Measurements from ENCODE around the gene CC2D1A.

Gene CC2D1A

GRCh38 chr19:13932911-13933393 lies 27.0 kb downstream of the CC2D1A start:
- peak; percentile 22 for ATAC-seq
- H3K4me1 Mint-ChIP-seq: peaks cover 17% of the 10 kb centered on the region
- peaks cover 6% of the 10 kb centered on the region for H3K36me3 Mint-ChIP-seq
- H3K27ac Mint-ChIP-seq: no peak overlapping the region
- H3K27me3 Mint-ChIP-seq: peaks cover 49% of the 10 kb centered on the region
- H3K4me3 Mint-ChIP-seq: no peak overlapping the region
- H3K9me3 Mint-ChIP-seq: no peaks in the 10 kb centered on the region

- Mint-ChIP-seq H3K9me3 (no peaks in the 10 kb centered on the region), H3K4me3 (no peak overlapping the region), H3K36me3 (no peaks in the 10 kb centered on the region), H3K27me3 (peaks cover 50% of the 10 kb centered on the region), H3K4me1 (peaks cover 17% of the 10 kb centered on the region), H3K27ac (no peak overlapping the region)
- ATAC-seq: no peak
These were observed 28.7 kb downstream of the CC2D1A start for GRCh38 chr19:13934785-13935109.

GRCh38 chr19:13935765-13936510 lies 29.9 kb downstream of the CC2D1A start:
- Mint-ChIP-seq H3K4me1 (peaks cover 17% of the 10 kb centered on the region), H3K36me3 (no peaks in the 10 kb centered on the region)

GRCh38 chr19:13937479-13938300 lies 31.7 kb downstream of the CC2D1A start:
- no peaks in the 10 kb centered on the region for H3K36me3 Mint-ChIP-seq
- no peak overlapping the region for H3K27ac Mint-ChIP-seq
- peaks cover 17% of the 10 kb centered on the region for H3K4me1 Mint-ChIP-seq
- peaks cover 50% of the 10 kb centered on the region for H3K27me3 Mint-ChIP-seq
- H3K4me3 Mint-ChIP-seq: no peak overlapping the region
- H3K9me3 Mint-ChIP-seq: no peaks in the 10 kb centered on the region
- no peak for ATAC-seq

More at GRCh38 chr19:13935765-13936510, 29.9 kb downstream of the CC2D1A start:
- no peak overlapping the region for H3K4me3 Mint-ChIP-seq
- ATAC-seq: no peak
- H3K27ac Mint-ChIP-seq: no peak overlapping the region
- peaks cover 50% of the 10 kb centered on the region for H3K27me3 Mint-ChIP-seq
- no peaks in the 10 kb centered on the region for H3K9me3 Mint-ChIP-seq

- H3K4me3 Mint-ChIP-seq: no peak within 1 kb of the TSS
- no peaks in the 10 kb centered on the region for H3K9me3 Mint-ChIP-seq
- peaks cover 44% of the 10 kb centered on the region for H3K27me3 Mint-ChIP-seq
- H3K27ac Mint-ChIP-seq: no peak within 1 kb of the TSS
- ATAC-seq: no peak
- peaks cover 16% of the 10 kb centered on the region for H3K4me1 Mint-ChIP-seq
- H3K36me3 Mint-ChIP-seq: no peaks in the 10 kb centered on the region
These were observed 32.5 kb downstream of the CC2D1A start, which contains the start of gene PODNL1 for GRCh38 chr19:13938301-13939064. Gene PODNL1 (minus strand): TSS chr19:13938417. CDS start chr19:13938181, 236 bp downstream.

- H3K9me3 Mint-ChIP-seq: no peaks in the 10 kb centered on the region
- no peak overlapping the region for H3K4me3 Mint-ChIP-seq
- no peaks in the 10 kb centered on the region for H3K36me3 Mint-ChIP-seq
- no peak overlapping the region for H3K27ac Mint-ChIP-seq
- ATAC-seq: no peak
- H3K27me3 Mint-ChIP-seq: peaks cover 9% of the 10 kb centered on the region
- no peaks in the 10 kb centered on the region for H3K4me1 Mint-ChIP-seq
These were observed 36.2 kb downstream of the CC2D1A start for GRCh38 chr19:13942023-13942684.

- no peak overlapping the region for H3K27ac Mint-ChIP-seq
These were observed 40.4 kb downstream of the CC2D1A start for GRCh38 chr19:13946414-13946813.

GRCh38 chr19:13951043-13951442 lies 45.0 kb downstream of the CC2D1A start:
- Mint-ChIP-seq H3K4me3 (no peak overlapping the region), H3K27me3 (no peaks in the 10 kb centered on the region), H3K27ac (no peak overlapping the region), H3K9me3 (no peaks in the 10 kb centered on the region), H3K36me3 (no peaks in the 10 kb centered on the region), H3K4me1 (peaks cover 23% of the 10 kb centered on the region)
- no peak for ATAC-seq

More at GRCh38 chr19:13946414-13946813, 40.4 kb downstream of the CC2D1A start:
- H3K36me3 Mint-ChIP-seq: no peaks in the 10 kb centered on the region
- peaks cover under 1% of the 10 kb centered on the region for H3K4me1 Mint-ChIP-seq
- no peaks in the 10 kb centered on the region for H3K9me3 Mint-ChIP-seq
- no peak for ATAC-seq
- H3K4me3 Mint-ChIP-seq: no peak overlapping the region
- no peaks in the 10 kb centered on the region for H3K27me3 Mint-ChIP-seq

GRCh38 chr19:13951799-13952153 lies 45.8 kb downstream of the CC2D1A start:
- H3K9me3 Mint-ChIP-seq: no peaks in the 10 kb centered on the region
- ATAC-seq: peak; percentile 1
- peak overlapping the region; percentile 99 for H3K4me3 Mint-ChIP-seq
- peaks cover 6% of the 10 kb centered on the region for H3K36me3 Mint-ChIP-seq
- H3K27ac Mint-ChIP-seq: peak overlapping the region; percentile 95
- H3K27me3 Mint-ChIP-seq: no peaks in the 10 kb centered on the region
- peaks cover 23% of the 10 kb centered on the region for H3K4me1 Mint-ChIP-seq

GRCh38 chr19:13952154-13952930 lies 46.3 kb downstream of the CC2D1A start, which contains the start of gene DCAF15:
Gene DCAF15 (plus strand): TSS chr19:13952509. CDS start chr19:13952513, 4 bp downstream.
- ATAC-seq: peak; percentile 99
- Mint-ChIP-seq H3K27ac (peak within 1 kb of the TSS; percentile 95), H3K4me1 (peaks cover 23% of the 10 kb centered on the region), H3K36me3 (peaks cover 11% of the 10 kb centered on the region), H3K4me3 (peak within 1 kb of the TSS; percentile 99), H3K9me3 (no peaks in the 10 kb centered on the region), H3K27me3 (no peaks in the 10 kb centered on the region)

GRCh38 chr19:13952931-13953531 lies 47.0 kb downstream of the CC2D1A start:
- Mint-ChIP-seq H3K27me3 (no peaks in the 10 kb centered on the region), H3K27ac (peak overlapping the region; percentile 95), H3K4me1 (peaks cover 23% of the 10 kb centered on the region), H3K4me3 (peak overlapping the region; percentile 99), H3K36me3 (peaks cover 12% of the 10 kb centered on the region), H3K9me3 (no peaks in the 10 kb centered on the region)
- no peak for ATAC-seq

- no peaks in the 10 kb centered on the region for H3K9me3 Mint-ChIP-seq
- H3K27ac Mint-ChIP-seq: no peak overlapping the region
- H3K36me3 Mint-ChIP-seq: peaks cover 16% of the 10 kb centered on the region
- peaks cover 23% of the 10 kb centered on the region for H3K4me1 Mint-ChIP-seq
- no peak for ATAC-seq
- no peaks in the 10 kb centered on the region for H3K27me3 Mint-ChIP-seq
- H3K4me3 Mint-ChIP-seq: peak overlapping the region; percentile 99
These were observed 48.2 kb downstream of the CC2D1A start for GRCh38 chr19:13954185-13954584.

GRCh38 chr19:13955662-13956364 lies 49.8 kb downstream of the CC2D1A start:
- ATAC-seq: no peak
- Mint-ChIP-seq H3K27me3 (no peaks in the 10 kb centered on the region), H3K27ac (no peak overlapping the region), H3K9me3 (no peaks in the 10 kb centered on the region), H3K36me3 (peaks cover 27% of the 10 kb centered on the region), H3K4me1 (peaks cover 23% of the 10 kb centered on the region), H3K4me3 (no peak overlapping the region)

Measured in stimulated activated memory B cell treated with anti-CD40 and anti-IgM and Interleukin-4, amounts not matched to agents 10 μg/mL and 1 μg/mL and 100 μg/mL, for 72 hours (primary cell).